NCI-H2227 (cell line): ENCODE results near the gene FNDC3B.
"Not testable (repeated sequence)": the region's sequence is repeated elsewhere in the genome, so short reads cannot be mapped to it uniquely, and the experiment has no call there.

Experiments used
- DNase-seq: peaks from one replicate; lab custom pipeline; 2025; ENCODE audit not compliant: unreplicated experiment; lab: John Stamatoyannopoulos, UW

The FNDC3B gene

DNA sequence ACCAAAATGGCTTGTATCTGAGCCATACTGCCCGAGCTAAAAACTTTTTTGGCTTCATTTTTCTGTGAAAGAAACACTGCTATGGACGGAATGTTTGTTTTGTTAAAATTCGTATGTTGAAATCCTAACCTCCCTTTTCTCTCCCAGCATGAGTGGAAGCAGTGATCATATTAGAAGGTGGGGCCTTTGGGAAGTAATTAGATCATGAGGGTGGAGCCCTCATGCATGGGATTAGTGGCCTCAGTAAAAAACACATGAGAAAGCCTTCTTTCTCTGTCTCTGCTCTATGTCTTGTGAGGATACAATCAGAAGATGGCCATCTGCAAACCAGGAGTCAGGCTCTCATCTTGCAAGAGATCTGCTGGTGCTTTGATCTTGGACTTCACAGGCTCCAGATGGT is 7.4 kb upstream of the FNDC3B start:
- DNase-seq = no peak

DNA sequence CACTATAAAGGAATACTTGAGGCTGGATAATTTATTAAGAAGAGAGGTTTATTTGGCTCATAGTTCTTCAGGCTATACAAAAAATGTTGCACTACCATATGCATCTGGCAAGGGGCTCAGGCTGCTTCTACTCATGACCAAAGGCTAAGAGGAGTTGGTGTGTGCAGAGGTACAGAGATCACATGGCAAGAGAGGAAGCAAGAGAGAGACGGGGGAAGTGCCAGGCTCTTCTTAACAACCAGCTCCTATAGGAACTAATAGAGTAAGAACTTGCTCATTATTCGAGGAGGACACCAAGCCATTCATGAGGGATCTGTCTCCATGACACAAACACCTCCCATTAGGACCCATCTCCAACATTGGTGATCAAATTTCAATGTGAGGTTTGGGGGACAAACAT is 6.0 kb upstream of the FNDC3B start:
- DNase-seq = no peak

DNA sequence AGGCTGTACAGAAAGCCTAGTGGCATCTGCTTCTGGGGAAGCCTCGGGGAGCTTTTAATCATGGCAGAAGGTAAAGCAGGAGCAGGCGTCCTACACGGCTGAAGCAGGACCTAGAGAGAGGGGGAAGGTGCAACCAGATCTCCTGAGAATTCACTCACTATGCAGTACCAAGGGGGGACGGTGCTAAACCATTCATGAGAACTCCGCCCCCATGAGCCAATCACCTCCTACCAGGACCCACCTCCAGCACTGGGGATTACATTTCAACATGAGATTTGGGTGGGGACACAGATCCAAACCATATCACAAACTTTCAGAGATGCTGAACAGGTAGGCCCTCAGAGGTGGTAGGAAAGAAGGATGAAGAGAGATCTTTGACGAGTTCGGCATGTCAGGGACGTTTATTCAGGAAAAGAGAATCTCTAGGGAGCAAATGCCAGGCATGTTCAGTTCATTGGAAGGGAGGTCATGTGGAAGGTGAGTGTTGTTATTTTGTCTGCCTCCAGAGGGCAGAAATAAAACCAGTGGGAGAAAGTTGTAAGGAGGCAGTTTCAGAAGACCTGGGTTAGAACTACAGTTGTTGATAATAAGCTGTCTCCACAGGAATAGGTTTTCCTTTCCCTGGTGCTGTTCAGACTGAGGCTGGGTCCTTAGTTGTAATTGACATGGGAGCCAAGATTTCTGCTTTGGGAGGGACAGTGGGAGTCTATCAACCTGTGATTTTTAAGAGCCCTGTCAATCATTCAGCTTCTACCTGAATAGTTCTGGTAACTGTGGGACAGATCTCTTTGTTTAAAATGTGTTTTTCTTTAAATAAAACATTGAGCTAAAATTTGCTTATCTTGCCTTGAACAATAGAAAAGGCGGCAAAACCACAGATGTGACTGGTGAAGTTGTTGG is 4.3 kb upstream of the FNDC3B start:
- no peak for DNase-seq

DNA sequence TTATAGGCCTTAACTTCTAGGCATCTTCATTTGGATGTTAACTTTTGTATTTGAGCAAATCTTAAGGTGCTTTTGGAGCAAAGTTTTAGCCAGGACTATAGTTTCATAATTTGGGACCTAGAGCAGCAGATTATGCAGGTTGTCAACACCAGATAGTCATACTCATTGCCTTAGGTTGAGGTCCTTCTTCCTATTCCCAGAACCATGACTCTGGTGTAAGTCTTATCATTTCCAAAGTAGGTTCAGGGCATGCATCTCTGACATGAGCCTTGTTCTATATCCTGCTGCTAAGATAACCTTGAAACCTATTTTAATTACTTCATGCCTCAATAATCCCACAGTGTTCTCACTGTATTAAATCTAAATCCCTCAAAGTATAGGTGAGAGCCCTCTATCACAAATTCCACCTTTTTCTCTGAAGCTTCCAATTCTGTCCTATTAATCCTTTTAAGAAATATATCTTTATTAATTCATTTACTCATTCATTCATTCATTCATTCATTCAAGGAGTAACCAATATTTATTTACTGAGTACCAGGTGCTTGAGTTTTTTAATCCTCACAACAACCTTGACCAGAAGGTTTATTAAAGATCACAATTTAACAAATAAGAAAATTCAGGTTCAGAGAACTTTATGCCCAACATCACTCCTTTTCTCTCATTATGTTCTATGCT is 2.7 kb upstream of the FNDC3B start:
- no peak for DNase-seq

DNA sequence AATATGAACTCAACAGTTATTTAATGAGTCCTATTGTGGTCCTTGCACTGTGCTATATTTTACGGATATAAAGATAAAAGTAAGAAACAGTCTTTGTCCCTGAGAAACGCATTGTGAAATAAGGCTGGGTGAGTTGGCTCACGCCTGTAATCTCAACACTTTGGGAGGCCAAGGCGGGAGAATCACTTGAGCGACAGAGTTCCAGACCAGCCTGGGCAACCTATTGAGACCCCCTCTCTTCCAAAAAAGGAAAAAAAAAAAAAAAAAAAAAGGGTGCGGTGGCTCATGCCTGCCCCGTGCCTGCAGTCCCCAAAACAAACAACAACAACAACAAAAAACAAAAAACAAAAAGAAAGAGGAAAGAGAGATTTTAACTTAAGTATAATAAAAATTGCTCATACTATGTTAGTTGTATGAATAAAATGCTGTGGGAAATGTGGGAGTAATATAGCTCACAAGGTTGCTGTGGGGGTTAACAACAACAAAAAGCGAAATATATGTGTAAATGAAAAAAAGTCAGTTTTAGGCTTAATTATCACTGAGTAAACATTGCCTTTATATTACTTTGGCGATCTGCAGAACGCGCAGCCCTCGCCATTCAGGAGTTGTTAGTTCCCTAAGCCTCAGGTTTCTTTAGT is 461 bp upstream of the FNDC3B start:
- no peak for DNase-seq

- DNase-seq = peak; percentile 80
Observed at GRCh38 chr3:172040078-172040980, 951 bp downstream of the FNDC3B start.

DNA sequence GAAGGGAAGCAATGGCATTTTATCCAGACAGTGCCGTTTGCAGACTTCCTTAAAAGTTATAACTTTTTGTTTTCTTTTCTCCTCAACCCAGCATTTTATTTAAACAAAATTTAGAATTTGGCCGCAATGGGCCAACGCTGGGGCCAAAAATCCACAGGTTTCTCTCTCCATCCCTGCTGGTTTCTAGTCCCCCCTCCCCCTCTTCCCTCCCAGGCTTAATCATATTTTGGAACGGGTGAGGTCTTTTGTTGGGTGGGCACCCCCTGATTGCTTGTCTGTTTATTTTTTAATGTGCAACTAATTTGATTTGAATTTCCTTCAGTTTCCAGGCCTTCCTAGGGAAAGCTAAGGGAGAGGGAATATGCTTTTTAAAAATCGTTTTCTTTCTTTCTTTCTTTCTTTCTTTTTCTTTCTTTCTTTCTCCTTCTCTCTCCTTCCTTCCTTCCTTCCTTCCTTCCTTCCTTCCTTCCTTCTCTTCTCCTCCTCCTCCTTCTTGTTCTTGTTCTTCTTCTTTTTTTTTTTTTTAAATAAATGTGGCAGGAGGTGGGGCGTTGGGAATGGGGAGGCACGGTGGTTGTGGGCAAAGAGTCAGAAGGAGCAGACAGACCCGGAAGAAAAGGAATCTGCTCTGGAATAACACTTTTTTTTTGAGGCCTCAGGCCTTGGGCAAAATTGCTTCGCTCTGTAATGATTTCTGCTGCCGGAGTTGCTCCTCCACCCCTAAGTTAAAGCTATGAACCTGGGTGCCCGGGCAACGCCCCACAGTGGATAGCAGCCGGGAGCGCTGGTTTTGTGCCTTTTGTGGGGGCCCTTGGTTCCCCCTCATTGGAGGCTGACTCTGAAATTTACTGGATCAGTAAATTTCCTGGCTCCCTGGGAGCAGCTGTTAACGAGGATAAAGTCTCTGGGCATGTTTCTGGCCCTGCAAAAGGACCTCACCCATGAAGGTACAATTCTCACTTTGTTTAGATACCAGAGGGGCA is 1.9 kb downstream of the FNDC3B start:
- DNase-seq = no peak

DNA sequence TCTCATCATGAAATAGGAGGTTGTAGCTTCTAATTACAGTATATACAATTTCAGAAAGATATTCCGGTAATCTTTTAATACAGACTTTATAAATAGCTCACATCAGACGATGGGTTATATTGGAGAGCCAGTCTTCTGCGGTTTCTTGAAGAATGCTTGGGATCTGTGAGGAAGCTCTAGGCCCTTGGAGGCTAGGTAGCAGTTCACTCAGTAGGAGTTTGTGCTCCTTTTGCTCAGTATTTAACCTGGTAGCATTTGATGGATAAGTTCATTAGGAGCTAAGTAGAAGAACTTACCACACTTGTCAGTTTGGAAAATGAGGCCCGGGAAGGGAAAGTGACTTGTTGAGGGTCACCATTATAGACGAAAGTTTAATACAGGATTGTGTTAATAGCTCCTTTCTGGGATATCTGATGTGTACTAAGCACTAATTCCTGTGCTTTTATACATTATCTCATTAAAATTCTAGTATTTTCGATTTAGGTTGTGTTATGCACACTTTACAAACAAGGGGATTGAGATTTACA is 2.8 kb downstream of the FNDC3B start:
- no peak for DNase-seq

DNA sequence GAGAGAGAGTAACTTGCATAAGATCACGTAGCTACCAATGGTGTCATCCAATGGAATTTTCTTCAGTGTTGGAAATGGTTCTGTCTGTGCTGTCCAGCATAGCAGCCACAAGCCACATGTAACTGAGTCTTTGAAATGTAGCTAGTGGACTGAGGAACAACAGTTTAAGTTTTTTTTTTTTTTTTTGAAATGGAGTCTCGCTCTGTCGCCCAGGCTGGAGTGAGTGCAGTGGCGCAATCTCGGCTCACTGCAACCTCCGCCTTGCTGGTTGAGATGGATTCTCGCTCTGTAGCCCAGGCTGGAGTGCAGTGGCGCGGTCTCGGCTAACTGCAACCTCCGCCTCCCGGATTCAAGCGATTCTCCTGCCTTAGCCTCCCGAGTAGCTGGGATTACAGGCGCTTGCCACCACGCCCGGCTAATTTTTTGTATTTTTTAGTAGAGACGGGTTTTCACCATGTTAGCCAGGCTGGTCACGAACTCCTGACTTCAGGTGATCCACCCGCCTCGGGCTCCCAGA is 3.3 kb downstream of the FNDC3B start:
- DNase-seq = not testable (repeated sequence)

- no peak for DNase-seq
Observed at GRCh38 chr3:172043233-172043632, 3.9 kb downstream of the FNDC3B start.

GRCh38 chr3:172043766-172044165 is 4.4 kb downstream of the FNDC3B start:
- no peak for DNase-seq

- no peak for DNase-seq
Observed at GRCh38 chr3:172044833-172045585, 5.6 kb downstream of the FNDC3B start.

GRCh38 chr3:172046268-172046915 is 7.0 kb downstream of the FNDC3B start:
- no peak for DNase-seq

DNA sequence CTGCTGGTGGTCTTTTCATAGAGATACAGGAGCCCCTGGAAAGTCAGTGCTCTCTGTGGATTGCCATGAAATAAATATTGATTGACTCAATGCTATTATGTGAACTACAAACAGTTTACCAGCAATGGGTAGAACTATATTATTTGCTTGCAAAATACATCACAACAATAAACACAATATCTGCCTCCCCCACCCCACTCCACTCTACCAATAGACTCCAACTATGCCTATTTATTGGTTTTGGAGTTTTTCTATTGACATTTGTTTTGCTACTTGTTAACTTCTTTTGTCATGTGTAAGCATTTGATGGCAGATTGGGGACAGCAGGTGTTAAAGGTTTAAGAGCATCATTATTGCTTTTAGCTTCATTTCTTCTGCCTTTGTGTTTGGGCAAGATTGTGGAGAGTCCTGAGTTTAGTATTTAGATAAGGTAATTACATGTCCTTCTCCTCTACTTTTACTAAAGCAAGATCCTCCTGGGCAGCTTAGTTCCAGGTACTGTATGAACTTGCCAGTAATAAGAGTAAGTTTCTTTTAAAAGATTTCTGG is 8.3 kb downstream of the FNDC3B start:
- no peak for DNase-seq

DNA sequence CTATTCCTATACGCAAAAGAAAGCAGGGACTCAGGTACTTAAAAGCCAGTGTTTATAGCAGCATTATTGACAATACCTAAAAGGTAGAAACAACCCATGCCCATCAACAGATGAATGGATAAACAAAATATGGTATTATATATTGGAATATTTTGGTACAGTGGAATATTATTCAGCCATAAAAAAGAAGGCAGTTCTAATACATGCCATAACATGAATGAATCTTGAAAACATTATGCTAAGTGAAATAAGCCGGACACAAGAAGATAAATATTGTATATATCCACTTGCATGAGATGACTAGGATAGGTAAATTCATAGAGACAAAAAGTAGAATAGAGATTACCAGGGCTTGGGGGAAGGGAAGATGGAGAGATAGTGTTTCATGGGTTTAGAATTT is 9.2 kb downstream of the FNDC3B start:
- DNase-seq = no peak

- no peak for DNase-seq
Observed at GRCh38 chr3:172051310-172051956, 12.1 kb downstream of the FNDC3B start.

DNA sequence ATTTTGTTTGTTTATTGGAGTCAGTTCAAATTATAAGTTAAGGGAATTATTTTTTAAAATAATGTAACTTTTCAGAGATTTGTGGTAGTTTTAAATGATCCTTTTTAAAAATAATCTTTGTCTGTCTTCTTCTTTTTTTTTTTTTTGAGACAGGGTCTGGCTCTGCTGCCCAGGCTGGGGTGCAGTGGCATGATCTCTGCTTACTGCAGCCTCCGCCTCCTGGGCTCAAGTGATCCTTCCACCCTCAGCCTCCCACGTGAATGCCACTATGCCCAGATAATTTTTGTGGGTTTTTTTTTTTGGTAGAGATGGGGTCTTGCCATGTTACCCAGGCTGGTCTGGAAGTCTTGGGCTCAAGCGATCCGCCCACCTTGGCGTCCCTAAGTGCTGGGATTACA is 12.6 kb downstream of the FNDC3B start:
- DNase-seq = no peak
